ENCODE results near the gene FAM107A.
A peak's percentile ranks its signal among the peaks of the same experiment; 100 is the strongest.

Gene FAM107A

GRCh38 chr3:58591517-58592510 lies 14.6 kb upstream of the FAM107A start:
- no peak for DNase-seq

DNA sequence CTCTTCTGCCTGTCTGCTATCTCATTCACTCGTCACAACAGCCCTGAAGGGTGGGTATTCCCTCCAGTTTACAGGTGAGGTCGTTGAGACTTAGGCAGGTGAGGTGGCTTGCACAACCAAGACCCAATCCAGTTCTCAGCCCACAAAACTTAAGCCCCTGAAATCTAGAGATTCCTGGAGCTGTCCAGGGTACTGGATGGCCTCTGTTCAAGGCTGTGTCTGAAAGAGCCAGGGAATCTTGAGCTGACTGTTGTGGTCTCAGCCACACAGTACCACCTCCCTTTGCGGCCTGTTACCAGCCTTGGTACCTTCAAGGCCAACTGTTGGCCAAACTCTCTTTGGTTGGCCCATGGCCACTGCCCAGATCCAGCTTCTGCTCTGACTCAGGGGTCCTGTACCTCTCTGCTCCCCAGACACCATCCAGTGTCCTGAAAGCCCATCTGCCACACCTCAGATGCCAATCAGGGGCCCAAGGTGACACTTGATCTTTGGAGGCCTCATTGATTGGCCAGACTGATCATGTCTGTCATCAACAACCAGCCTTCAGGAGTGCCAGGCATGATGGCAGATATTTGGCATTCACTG lies 10.9 kb upstream of the FAM107A start:
- DNase-seq: no peak

GRCh38 chr3:58586776-58587192 lies 9.6 kb upstream of the FAM107A start:
- DNase-seq: no peak

- no peak for DNase-seq
These were observed 8.8 kb upstream of the FAM107A start for GRCh38 chr3:58585994-58586393.

GRCh38 chr3:58585005-58585786 lies 8.0 kb upstream of the FAM107A start:
- peak; percentile 77 for DNase-seq

DNA sequence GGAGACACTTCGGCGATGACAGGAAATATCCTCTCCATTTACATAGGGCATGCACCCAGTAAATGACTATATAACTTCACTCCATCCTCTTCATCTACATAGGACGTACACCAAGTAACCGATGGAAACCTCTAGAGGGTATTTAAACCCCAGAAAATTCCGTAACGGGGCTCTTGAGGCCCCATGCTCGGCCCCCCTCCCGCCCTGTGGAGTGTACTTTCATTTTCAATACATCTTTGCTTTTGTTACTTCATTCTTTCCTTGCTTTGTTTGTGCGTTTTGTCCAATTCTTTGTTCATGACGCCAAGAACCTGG lies 7.5 kb upstream of the FAM107A start:
- no peak for DNase-seq

DNA sequence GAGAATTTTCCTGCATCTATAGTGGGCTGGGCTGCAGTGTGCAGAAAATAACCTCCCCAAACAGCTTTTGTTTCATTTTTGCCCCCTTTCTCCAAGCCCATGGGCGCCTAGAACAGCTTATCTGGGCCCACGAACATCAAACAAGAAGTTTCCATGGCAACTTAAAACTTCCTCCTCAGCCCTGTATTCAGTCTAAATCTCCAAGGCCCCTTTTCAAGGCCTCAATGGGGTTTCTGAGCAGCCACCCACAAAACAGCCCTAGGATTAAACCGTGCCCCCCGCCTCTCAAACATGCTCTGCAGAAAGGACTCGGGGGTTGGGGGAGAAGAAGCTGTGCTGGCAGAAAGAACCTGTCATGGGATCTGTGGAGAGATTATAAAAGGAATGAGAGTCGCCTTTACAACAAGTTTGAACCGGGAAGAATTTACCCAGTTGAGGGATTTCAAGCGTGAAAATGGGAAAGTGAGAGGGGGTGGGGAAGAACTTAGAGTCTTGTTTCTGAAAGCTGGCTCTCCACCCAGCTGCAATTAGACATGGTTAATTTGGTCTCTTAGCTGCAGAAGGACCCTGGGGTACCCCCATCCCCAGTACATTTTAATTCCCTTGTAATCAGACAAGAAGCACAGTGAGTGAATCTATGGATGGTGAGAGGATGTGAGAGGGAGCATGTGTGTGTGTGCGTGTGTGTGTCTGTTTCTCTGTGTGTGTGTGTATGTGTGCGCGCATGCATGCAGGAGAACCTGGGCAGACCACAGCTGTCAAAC lies 4.3 kb upstream of the FAM107A start:
- peak; percentile 51 for DNase-seq

GRCh38 chr3:58580826-58581327 lies 3.7 kb upstream of the FAM107A start:
- no peak for DNase-seq

DNA sequence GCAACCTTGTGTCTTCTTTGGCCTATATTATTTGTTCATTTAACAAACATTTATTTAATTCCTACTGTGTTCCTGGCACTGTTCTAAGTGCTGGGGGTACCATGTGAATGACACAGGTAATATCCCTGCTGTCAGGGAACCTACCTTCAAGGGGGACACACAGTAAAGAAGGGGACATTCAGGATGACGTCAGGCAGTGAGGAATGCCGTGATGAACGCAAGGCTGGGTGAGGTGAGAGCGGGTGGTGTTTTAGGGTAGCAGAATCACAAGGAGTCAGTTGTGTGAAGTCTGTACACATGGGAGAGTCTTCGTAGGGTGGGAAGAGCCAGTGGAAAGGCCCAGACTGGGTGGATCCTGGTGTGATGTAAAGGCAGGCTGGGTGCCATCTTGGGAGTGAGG lies 1.7 kb upstream of the FAM107A start:
- no peak for DNase-seq

DNA sequence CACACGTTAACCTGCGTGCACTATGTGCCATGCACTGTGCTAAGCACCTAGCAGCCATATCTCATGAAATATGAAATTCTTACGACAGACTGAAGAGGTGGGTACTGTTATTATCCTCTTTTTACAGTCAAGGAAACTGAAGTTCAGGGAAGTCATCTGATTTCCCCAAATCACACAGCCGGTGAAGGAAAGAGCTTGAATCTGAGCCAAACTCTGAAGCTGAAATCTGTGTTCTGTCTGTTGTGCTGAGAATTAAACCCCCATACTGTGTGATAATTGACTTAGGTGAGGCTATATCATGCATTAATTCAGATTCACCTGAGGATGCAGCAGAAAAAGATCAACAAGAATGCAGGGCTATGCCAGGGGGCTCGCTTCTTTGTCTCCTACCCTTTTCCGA lies 475 bp downstream of the FAM107A start:
- no peak for DNase-seq

GRCh38 chr3:58575971-58576652 lies 1.1 kb downstream of the FAM107A start:
- DNase-seq: no peak

- no peak for DNase-seq
These were observed 2.5 kb downstream of the FAM107A start for GRCh38 chr3:58574682-58575081.

GRCh38 chr3:58574106-58574505 lies 3.1 kb downstream of the FAM107A start:
- no peak for DNase-seq

GRCh38 chr3:58573640-58574039 lies 3.6 kb downstream of the FAM107A start:
- no peak for DNase-seq

DNA sequence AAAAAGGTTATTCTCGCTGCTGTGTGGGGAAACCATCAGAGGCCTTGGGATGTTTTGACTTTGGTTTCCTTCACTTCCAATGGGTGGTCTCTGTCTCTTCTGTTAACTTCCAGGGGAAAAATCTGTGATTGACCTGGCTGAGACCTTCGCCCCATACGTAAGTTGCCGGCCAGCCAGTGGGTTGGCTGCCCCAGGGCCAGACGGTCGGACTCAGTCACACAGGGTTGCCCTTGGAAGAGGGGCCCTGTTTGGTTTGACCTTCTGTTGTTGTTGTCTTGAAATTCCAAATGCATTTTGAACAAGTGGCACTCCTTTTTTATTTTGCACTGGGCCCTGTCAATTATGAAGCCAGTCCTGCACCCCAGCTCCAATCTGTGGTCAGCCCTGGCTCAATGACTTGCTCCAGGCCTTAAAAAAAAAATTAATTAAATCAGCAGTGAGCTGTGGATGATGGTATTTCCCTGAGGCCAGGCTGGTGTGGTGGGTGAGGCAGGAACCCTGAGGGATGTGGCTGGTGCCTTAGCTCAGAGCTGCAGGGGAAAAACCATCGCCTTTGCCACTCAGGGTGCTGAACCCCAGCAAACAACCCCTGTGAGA lies 4.5 kb downstream of the FAM107A start:
- no peak for DNase-seq

GRCh38 chr3:58572013-58572633 lies 5.1 kb downstream of the FAM107A start:
- DNase-seq: no peak

DNA sequence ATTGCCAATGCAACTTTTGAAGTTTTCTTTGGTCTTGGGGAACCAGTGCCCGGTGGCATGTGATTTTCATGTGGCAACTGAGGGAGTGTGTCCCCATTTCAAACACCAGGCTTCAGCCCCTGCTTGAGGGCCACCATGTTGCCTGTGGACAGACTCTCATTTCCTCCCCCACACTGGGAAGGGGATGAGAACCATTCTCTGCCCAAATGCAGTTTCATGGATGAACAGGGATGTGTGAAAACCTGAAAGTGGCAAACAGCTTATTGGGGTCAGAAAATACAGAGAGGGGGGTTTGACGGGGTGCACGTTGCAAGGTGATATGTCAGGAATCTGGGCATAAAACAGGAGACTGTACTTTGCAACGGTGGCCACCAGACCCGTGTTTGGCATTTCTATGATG lies 6.3 kb downstream of the FAM107A start:
- DNase-seq: no peak

DNA sequence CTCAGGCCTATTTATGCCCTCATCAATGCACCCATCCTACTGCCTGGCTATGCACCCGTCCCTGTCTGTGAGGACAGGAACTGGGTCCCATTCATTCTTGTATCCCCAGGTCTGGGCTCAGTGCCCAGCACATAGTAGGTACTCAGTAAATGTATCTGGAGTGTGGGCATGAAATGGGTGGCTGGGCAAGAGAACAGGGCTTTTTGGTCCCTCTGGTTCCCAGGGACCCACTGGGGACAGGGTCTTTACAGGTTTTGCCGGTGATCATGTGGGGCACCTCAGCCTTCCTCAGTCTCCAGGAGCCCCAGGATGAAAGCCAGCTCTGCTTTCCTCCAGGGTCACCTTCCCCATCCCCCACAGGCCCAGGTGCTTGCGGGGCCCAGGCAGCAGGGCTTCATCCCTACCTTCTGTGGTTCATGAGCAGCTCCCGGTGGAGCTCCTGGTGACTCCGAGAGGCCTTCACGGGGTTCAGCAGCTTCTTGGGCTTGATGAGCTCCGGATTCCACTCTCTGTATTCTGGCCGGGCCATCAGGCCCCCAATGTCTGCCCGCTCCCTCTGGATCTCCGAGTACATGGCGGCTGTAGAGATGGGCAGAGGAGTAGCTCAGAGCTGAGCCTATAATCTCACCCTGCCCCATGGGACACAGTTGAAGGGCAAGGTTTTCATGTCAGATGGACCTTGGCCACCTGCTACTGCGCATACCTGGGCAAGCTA lies 7.7 kb downstream of the FAM107A start:
- DNase-seq: no peak

- peak; percentile 65 for DNase-seq
These were observed 8.5 kb downstream of the FAM107A start for GRCh38 chr3:58568572-58569286.

DNA sequence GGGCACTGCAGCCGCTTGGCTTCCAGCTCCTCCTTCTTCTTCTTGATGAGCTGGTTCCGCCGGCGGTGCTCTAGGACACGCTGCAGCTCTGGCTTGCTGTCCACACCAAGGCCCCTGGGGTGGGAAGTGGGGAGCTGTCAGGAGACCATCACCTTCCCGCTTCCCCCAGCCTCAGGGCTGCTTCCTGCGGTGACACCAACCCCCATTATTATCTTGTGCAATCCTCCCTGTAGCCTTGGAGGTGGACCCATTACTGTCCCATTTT lies 10.0 kb downstream of the FAM107A start:
- no peak for DNase-seq
